Stimulated activated CD4-positive, alpha-beta T cell treated with anti-CD3 and anti-CD28 coated beads, Interleukin-2, amount 100 ng/mL, for 4 hours (primary cell): ENCODE results near the gene CASKIN1.

Source experiments
- DNase-seq: peaks from one replicate; pipeline ENCODE4 v3.0.0-alpha.2; 2020; ENCODE audit warnings: low read depth

The CASKIN1 gene

DNA sequence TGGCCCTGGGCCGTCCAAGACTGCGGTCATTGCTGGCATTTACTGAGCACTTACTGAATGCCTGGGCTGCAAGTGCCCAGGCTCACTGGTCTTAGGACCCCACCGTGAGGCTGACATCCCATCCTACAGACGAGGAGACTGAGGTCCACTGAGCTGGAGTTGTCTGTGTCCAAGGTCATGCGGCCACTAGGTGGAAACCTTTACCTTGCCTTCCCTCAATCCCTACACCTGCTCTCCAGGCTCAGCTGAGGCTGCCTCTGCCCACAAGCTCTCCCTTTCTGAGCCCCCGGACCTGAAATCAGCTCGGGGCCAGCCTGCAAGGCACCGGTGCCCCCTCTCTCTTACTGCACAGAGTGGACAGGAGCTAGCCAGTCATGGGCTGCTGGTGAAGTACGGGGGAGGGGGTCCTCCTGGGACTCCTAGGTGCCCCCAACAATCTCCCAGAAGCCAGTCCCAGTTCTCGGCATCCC is 1.5 kb downstream of the CASKIN1 start:
- peak; percentile 50 for DNase-seq

DNA sequence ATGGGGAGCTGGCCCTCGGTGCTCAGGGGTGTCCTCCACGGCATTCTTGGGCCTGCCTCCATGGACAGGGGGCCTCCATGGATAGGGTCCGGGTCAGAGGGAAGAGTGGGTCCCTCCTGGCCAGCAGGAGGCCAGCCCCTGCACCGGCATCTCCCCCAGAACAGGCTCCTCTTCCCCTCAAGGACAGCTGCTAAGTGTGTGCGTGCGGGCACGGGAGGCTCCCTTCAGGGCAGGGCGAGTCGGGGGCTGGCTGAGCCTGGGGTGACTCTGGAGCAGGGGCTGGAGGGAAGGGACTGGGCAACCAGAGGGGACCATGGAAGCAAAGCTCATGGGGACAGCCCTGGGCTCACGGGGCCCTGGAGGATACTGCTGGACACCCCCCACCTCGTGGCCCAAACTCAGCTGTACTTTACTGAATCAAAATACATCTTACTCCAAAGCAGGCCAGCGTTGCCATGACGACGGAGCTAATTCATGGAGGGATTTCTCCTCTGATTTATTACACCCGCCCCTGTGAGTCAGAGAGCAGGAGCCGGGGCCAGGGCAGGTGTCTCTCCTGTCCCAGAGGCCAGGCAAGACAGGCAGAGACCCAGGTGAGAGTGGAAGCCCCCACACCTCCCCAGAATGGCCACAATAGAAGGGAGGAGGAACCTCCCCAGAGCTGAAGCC is 2.1 kb downstream of the CASKIN1 start:
- no peak for DNase-seq

DNA sequence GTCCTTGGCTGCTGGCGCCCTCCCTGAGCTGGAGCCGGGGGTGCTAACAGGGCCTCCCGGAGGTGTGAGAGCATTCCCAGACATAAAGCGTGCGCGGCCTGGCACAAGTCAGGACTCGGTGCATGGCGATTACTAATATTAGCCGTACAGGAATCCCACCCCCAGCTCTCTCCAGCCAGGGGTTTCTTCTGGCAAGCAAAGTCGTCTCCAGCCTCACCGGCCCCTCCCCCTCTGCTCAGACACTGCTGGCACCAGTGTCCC is 5.0 kb downstream of the CASKIN1 start:
- no peak for DNase-seq

DNA sequence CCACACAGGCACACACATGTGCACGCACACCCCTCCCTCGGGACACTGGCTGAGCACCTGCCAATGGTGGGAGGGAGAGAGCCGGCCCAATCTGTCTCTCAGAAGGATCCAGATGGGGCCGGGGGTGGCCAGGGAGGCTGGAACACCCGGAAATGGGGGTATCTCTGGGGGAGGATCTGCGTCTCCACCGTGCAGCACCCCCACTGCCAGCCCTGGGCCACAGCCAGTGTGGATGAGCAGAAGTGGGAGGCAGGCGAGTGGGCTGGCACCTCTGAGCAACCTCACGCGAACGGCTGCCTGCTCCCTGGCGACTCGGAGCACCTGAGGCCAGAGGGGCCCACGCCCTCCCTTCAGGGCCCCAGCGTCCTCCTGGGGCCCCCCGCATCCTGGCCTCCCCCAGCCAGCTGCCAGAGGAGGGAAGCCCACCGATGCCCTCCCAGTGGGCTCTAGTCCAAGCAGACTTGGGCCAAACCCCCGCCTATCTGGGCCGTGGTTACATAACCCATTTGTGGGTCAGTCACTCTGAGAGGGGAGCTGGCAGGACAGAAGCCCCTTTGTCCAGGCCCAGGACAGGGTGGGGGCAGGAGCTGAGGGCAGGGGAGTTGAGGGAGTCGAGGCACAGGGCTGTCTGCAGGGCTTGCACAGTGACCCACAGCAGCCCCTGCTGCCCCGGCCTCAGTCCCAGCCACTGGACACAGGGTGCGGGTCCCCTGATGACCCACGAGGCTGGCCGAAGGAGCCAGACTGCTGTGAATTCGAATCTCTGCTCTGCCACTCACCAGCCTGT is 5.6 kb downstream of the CASKIN1 start:
- no peak for DNase-seq

GRCh38 chr16:2190002-2190658 is 6.3 kb downstream of the CASKIN1 start:
- no peak for DNase-seq

GRCh38 chr16:2189252-2189893 is 7.0 kb downstream of the CASKIN1 start:
- DNase-seq, result no peak

- no peak for DNase-seq
These were observed 8.0 kb downstream of the CASKIN1 start for GRCh38 chr16:2188395-2188794.

- DNase-seq, result no peak
These were observed 9.2 kb downstream of the CASKIN1 start for GRCh38 chr16:2187212-2187611.

GRCh38 chr16:2186505-2186904 is 9.9 kb downstream of the CASKIN1 start:
- no peak for DNase-seq

- no peak for DNase-seq
These were observed 10.3 kb downstream of the CASKIN1 start for GRCh38 chr16:2186064-2186463.

- no peak for DNase-seq
These were observed 11.4 kb downstream of the CASKIN1 start for GRCh38 chr16:2184962-2185361.

DNA sequence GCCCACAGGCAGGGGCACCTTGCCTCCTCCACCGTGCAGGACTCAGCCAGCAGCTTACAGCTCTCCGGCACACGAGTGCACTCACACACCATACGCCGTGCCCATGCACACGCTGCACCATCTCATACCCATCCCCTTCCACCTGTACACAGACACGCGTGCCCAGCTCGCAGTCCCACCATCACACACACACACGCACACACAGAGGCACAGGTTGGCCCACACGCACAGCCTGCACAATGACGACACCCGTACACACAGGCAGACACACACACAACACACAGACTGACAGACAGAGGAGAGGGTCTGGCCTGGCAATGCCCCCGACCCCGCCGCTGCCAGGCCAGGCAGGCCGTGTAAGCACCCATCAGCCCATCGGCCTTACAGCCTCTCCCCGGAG is 12.1 kb downstream of the CASKIN1 start:
- DNase-seq, result no peak

GRCh38 chr16:2183671-2184070 is 12.7 kb downstream of the CASKIN1 start:
- DNase-seq, result no peak

DNA sequence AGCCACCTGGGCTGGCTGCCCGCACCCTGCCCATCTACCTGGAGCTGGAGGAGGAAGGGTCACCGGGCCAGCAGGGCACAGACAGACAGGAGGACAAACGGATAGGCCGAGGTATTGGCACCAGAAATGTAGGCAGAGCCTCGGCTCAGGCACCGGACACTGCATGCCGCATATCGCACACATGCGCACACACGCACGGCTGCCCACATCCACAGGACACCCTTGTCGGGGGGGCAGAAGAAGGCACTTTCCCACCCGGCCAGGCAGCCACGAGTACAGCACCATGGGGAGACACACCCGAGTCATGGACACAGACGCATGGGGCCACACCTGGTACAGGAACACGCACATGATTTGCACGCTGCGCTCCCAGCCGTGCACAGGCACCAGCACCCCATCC is 14.5 kb downstream of the CASKIN1 start:
- DNase-seq, result no peak

GRCh38 chr16:2180962-2181923 is 15.2 kb downstream of the CASKIN1 start:
- no peak for DNase-seq

DNA sequence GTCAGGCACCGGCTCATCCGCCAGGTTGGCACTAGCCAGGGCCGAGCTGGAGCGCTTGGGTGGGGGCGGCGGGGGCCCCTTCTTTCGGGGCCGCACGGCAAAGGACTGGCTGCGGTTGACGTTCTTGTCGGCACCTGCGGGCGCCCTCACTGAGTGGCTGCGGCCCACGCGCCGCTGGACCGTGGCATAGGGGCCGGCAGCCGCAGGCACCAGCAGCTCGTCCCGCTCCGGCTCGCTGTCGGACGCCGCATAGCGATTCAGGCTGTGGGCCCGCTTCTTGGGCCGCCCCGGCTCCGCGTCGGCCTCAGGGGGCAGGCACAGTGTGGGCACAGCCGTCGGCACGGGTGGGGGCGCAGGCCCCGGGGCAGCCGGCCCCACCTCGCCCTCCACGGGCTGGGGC is 15.9 kb downstream of the CASKIN1 start:
- DNase-seq, result no peak

DNA sequence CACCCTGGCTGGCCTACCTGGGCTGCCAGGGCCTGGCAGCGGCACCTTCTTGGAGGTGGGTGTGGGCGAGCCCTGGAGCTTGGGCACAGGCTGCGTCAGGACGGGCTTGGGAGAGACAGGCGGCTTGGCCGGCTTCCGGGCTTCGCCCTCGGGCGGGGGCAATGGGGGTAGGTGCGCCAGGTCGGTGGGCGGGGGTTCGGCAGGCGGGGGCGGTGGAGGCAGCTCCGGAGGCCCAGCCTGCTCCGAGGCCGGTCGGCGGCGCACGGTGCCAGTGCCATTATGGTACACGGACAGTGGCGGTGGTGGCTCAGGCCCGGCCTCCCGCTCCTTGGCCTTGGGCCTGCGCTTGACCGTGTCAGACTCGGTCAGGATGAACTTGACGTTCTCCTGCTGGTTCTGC is 16.8 kb downstream of the CASKIN1 start:
- DNase-seq, result no peak

- no peak for DNase-seq
These were observed 17.3 kb downstream of the CASKIN1 start for GRCh38 chr16:2179107-2179501.

GRCh38 chr16:2178321-2179106 is 17.9 kb downstream of the CASKIN1 start:
- DNase-seq, result no peak

GRCh38 chr16:2177561-2177960 is 18.8 kb downstream of the CASKIN1 start:
- DNase-seq, result no peak

DNA sequence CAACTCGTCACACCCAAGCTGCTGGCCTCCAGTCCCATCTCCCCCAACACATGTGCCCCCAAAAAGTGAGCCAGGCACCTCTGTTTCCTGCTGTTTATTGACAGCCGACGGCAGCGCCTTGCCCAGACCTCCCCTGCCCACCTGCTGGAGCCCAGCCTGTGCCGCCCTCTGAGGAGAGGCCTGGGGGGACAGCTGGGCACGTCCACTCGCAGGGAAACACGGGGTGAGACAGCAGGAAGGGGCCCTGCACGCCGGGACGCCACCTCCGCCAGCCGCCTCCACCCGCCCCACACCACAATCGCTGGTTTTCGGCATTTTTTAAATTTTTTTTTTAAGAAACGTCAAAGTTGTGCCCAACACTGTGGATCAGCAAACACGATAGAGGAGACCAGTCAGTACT is 19.3 kb downstream of the CASKIN1 start:
- no peak for DNase-seq
